ENCODE data around the gene MYH13. TPM values are rescaled to one million over a fixed set of nuclear protein-coding genes. Genes with fewer than 3 reads are reported as not detected.

MYH13 gene
- total RNA-seq, 4 donors from 2014 or later, result not detected

GRCh38 chr17:10415161-10415560 is 42.4 kb upstream of the MYH13 start:
- Histone ChIP-seq H3K4me3 (no peak overlapping the region), H3K27me3 (no peaks in the 10 kb centered on the region), H3K27ac (no peak overlapping the region), H3K36me3 (no peaks in the 10 kb centered on the region), H3K4me1 (no peaks in the 10 kb centered on the region), H3K9me3 (no peaks in the 10 kb centered on the region)
- no peak for TF ChIP-seq CTCF (IDR thresholded peaks at IDR 0.05)
- TF ChIP-seq EP300 (IDR thresholded peaks at IDR 0.05), result no peak
- TF ChIP-seq POLR2AphosphoS5 (IDR thresholded peaks at IDR 0.05), result no peak
- TF ChIP-seq POLR2A (IDR thresholded peaks at IDR 0.05), result no peak
- 71 to 80% methylated on average over 3 to 4 of the region's 4 CpGs for WGBS, 2 donors (ENCODE audit: low coverage in 1 of 2)
- ATAC-seq, result no peak

- H3K27ac ChIP-seq, result no peak overlapping the region
- H3K27me3 ChIP-seq, result peaks cover 7% of the 10 kb centered on the region
- H3K36me3 ChIP-seq, result no peaks in the 10 kb centered on the region
- TF ChIP-seq POLR2AphosphoS5 (IDR thresholded peaks at IDR 0.05), result no peak
- no peaks in the 10 kb centered on the region for H3K4me1 ChIP-seq
- H3K9me3 ChIP-seq, result no peaks in the 10 kb centered on the region
- H3K4me3 ChIP-seq, result no peak overlapping the region
- ATAC-seq, result no peak
These were observed 30.8 kb upstream of the MYH13 start for GRCh38 chr17:10403589-10403988.

DNA sequence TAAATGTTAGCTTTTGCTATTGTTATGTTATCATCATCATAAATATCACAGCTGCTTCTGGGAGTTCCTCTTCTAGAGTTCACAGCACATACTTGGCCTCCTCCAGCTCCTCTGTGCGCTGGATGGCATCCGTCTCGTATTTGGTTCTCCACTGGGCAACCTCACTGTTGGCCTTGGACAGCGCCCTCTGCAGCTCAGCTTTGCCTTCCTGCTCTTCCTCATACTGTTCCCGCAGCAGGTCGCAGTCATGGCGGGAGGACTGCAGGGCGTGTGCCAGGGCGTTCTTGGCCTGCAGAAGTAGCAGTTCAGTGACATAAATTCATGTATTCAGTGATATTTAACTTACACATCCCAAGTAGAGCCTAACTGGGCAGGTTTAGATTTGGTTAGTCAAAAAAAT is 25.5 kb upstream of the MYH13 start:
- Histone ChIP-seq H3K36me3 (no peaks in the 10 kb centered on the region), H3K4me3 (no peak overlapping the region), H3K27ac (no peak overlapping the region), H3K27me3 (peaks cover 7% of the 10 kb centered on the region), H3K9me3 (no peaks in the 10 kb centered on the region), H3K4me1 (no peaks in the 10 kb centered on the region)
- WGBS, 2 donors (ENCODE audit: low coverage in 1 of 2), result 62 to 95% methylated on average over 3 to 4 of the region's 9 CpGs
- TF ChIP-seq POLR2AphosphoS5 (IDR thresholded peaks at IDR 0.05), result no peak
- no peak for ATAC-seq

GRCh38 chr17:10396524-10397163 is 23.8 kb upstream of the MYH13 start:
- Histone ChIP-seq H3K4me3 (no peak overlapping the region), H3K4me1 (no peaks in the 10 kb centered on the region), H3K27me3 (peaks cover 7% of the 10 kb centered on the region), H3K9me3 (no peaks in the 10 kb centered on the region), H3K27ac (no peak overlapping the region), H3K36me3 (no peaks in the 10 kb centered on the region)
- TF ChIP-seq POLR2A (IDR thresholded peaks at IDR 0.05), result no peak
- no peak for TF ChIP-seq EP300 (IDR thresholded peaks at IDR 0.05)
- no peak for TF ChIP-seq CTCF (IDR thresholded peaks at IDR 0.05)
- TF ChIP-seq POLR2AphosphoS5 (IDR thresholded peaks at IDR 0.05), result no peak
- WGBS, 2 donors (ENCODE audit: low coverage in 1 of 2), result 70 to 73% methylated on average over 12 to 13 of the region's 14 CpGs
- no peak for ATAC-seq

- no peak for ATAC-seq
- Histone ChIP-seq H3K27ac (no peak overlapping the region), H3K9me3 (no peaks in the 10 kb centered on the region), H3K4me3 (no peak overlapping the region), H3K27me3 (peaks cover 18% of the 10 kb centered on the region), H3K36me3 (no peaks in the 10 kb centered on the region), H3K4me1 (no peaks in the 10 kb centered on the region)
- WGBS, 2 donors (ENCODE audit: low coverage in 1 of 2), result 77% methylated on average over 6 of the region's 6 CpGs; no CpG with 5 or more reads in 1 of the 2 donors
- TF ChIP-seq CTCF (IDR thresholded peaks at IDR 0.05), result no peak
These were observed 21.5 kb upstream of the MYH13 start for GRCh38 chr17:10394201-10394887.

DNA sequence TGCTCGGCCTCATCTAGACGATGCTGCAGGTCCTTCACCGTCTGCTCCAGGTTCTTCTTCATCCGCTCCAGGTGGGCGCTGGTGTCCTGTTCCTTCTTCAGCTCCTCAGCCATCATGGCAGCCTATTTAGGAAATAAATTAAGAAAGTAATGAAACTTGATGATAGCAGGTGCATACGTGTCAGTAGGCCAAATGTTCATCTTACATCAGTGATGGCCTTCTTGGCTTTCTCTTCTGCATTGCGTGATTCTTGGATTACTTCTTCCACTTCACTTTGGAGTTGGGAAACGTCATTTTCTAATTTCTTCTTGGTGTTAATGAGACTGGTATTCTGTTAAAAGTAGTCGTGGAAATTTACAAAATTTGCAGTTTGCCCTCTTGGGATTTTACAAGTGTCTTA is 20.1 kb upstream of the MYH13 start:
- no peaks in the 10 kb centered on the region for H3K36me3 ChIP-seq
- H3K4me3 ChIP-seq, result no peak overlapping the region
- no peaks in the 10 kb centered on the region for H3K9me3 ChIP-seq
- H3K27me3 ChIP-seq, result peaks cover 28% of the 10 kb centered on the region
- no peak for ATAC-seq
- WGBS, 2 donors (ENCODE audit: low coverage in 1 of 2), result 74 to 78% methylated on average over 7 to 9 of the region's 9 CpGs
- no peak overlapping the region for H3K27ac ChIP-seq
- H3K4me1 ChIP-seq, result no peaks in the 10 kb centered on the region
- TF ChIP-seq POLR2AphosphoS5 (IDR thresholded peaks at IDR 0.05), result no peak
- TF ChIP-seq CTCF (IDR thresholded peaks at IDR 0.05), result no peak
- no peak for TF ChIP-seq POLR2A (IDR thresholded peaks at IDR 0.05)
- no peak for TF ChIP-seq EP300 (IDR thresholded peaks at IDR 0.05)
